WI38 (cell line): Measurements from ENCODE around the gene MAP4.

Experiments used
- H3K4me3 ChIP-seq: 2 replicates; pipeline ENCODE4 v1.5.1; 2011; ENCODE audit warnings: low read depth, mild to moderate bottlenecking, control low read depth, low read length
- TF ChIP-seq, protein P1 (sequence below): IDR thresholded peaks from 2 replicates; pipeline ENCODE4 v1.5.1; 2012; ENCODE audit warnings: low read depth, mild to moderate bottlenecking, control low read depth, low read length

Gene MAP4

DNA sequence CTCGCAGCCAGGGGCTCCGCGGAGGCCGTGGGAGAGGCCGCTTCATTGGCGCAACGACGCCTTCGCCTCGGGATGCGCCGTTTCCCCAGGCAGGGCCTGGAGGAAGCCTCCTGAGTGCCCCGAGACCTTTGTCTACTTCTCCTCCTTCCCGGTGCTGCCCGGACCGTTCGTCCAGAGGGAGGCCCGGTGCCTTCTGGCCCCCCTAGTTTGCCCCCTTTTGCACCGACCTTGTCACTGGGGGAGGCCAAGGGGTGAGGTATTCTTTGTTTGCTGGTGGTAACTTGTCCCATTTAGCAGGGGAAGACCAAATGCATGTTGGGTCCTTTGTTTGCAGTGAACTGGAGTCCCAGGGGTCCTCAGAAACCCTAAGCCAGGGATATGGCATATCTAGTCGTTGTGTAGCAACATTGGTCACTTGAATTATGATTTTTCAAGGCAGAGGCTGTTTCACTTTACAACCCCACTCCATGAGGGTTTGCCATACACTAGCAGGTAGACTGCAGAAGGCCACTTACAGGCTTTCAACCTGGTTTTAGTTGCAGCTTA is 212.7 kb downstream of the MAP4 start:
- peak overlapping the region; percentile 74 for H3K4me3 ChIP-seq
- TF ChIP-seq, protein P1, sequence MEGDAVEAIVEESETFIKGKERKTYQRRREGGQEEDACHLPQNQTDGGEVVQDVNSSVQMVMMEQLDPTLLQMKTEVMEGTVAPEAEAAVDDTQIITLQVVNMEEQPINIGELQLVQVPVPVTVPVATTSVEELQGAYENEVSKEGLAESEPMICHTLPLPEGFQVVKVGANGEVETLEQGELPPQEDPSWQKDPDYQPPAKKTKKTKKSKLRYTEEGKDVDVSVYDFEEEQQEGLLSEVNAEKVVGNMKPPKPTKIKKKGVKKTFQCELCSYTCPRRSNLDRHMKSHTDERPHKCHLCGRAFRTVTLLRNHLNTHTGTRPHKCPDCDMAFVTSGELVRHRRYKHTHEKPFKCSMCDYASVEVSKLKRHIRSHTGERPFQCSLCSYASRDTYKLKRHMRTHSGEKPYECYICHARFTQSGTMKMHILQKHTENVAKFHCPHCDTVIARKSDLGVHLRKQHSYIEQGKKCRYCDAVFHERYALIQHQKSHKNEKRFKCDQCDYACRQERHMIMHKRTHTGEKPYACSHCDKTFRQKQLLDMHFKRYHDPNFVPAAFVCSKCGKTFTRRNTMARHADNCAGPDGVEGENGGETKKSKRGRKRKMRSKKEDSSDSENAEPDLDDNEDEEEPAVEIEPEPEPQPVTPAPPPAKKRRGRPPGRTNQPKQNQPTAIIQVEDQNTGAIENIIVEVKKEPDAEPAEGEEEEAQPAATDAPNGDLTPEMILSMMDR: no peak

DNA sequence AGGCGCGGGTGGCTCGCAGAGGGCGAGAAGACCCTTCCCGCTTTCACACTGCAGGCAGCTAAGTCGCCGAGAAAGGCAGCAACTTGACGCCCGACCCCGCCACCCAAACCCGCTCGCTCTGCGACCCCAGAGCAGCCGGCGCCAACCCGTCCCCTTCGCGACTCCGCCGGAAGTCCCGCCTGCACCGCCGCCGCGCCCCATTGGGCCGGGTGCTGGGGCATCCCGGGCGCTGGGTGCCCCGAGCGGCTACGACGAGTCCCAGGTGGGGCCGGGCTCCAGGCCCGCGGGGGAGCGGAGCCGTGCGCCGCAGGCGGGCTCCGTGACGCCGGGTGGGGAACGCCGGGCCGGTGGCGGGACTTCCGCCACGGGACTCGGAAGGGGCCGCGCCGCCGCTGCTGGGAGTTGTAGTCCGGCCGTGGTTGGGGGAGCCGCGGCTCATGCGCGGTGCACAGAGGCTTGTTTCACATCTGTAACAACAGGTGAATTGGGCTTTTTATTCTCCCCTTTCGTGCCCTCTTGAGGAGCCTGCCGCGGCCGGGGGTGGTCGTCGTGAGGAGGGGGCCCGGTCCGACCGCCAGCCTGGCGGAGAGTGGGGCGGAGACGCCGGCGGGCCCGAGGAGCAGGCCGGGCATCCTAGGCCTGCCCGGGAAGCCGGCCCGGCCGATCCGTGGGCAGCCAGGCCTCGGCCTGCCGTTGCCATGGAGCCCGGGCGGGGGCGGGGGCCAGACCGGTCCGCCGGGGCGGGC is 213.3 kb downstream of the MAP4 start, which contains the start of gene DHX30:
DHX30 (plus strand) TSS at position 405 of the 746 bp plus-strand sequence. CDS start 7,546 bp downstream, outside the sequence.
- TF ChIP-seq, protein P1: no peak
- H3K4me3 ChIP-seq: peak within 1 kb of the TSS; percentile 74
